BLaER1 treated with 17β-estradiol and CSF1 and Interleukin-3, amounts not matched to agents 10 nM and 100 nM (cell line): Measurements from ENCODE around the gene APLNR.

Experiments used
- H3K27ac ChIP-seq, 11 experiments: shearing (Covaris generic); formaldehyde crosslinking; 2 replicates each; pipeline ENCODE4 v1.8.1; 2022
- H3K27me3 ChIP-seq, 11 experiments: shearing (Covaris generic); formaldehyde crosslinking; 2 replicates each; pipeline ENCODE4 v1.8.1; 2022
- H3K36me3 ChIP-seq, 11 experiments: shearing (Covaris generic); formaldehyde crosslinking; 2 replicates each; pipeline ENCODE4 v1.8.1; 2022
- H3K4me1 ChIP-seq, 10 experiments: shearing (Covaris generic); formaldehyde crosslinking; 2 replicates each; pipeline ENCODE4 v1.8.1; 2022
- H3K4me2 ChIP-seq, 11 experiments: shearing (Covaris generic); formaldehyde crosslinking; 2 replicates each; pipeline ENCODE4 v1.8.1; 2022
- H3K4me3 ChIP-seq, 10 experiments: shearing (Covaris generic); formaldehyde crosslinking; 2 replicates each; pipeline ENCODE4 v1.8.1; 2022
- H3K9ac ChIP-seq, 11 experiments: shearing (Covaris generic); formaldehyde crosslinking; 2 replicates each; pipeline ENCODE4 v1.8.1; 2022
- H3K9me3 ChIP-seq, 11 experiments: shearing (Covaris generic); formaldehyde crosslinking; replicated peaks in 1 of 11; 2 replicates each; pipeline ENCODE4 v1.8.1; 2022
- H4K20me1 ChIP-seq, 11 experiments: shearing (Covaris generic); formaldehyde crosslinking; 2 replicates each; pipeline ENCODE4 v1.8.1; 2022
- Cebpa-rat ChIP-seq, 11 experiments: shearing (Covaris generic); IDR thresholded peaks; 2 replicates each; pipeline ENCODE4 v1.8.1; 2022

The APLNR gene

GRCh38 chr11:57230791-57231538 lies 6.1 kb downstream of the APLNR start:
- Histone ChIP-seq H3K4me3 (no peak overlapping the region), H3K27ac (no peak overlapping the region), H3K27me3 (peaks cover 0 to 81% (median 0%) of the 10 kb centered on the region in 11 experiments; a peak in 7 of 22 replicates), H4K20me1 (no peaks in the 10 kb centered on the region), H3K4me1 (peaks cover 0 to 10% (median 7%) of the 10 kb centered on the region in 10 experiments; a peak in 12 of 20 replicates), H3K36me3 (no peaks in the 10 kb centered on the region), H3K9me3 (peaks cover 0 to 3% (median 0%) of the 10 kb centered on the region in 11 experiments; a peak in 2 of 22 replicates), H3K4me2 (peak overlapping the region in 8 of 11 experiments; percentile 21 to 65 (median 47); a peak in 14 of 22 replicates), H3K9ac (no peak overlapping the region)
- no peak for TF ChIP-seq Cebpa-rat (IDR thresholded peaks at IDR 0.05)

DNA sequence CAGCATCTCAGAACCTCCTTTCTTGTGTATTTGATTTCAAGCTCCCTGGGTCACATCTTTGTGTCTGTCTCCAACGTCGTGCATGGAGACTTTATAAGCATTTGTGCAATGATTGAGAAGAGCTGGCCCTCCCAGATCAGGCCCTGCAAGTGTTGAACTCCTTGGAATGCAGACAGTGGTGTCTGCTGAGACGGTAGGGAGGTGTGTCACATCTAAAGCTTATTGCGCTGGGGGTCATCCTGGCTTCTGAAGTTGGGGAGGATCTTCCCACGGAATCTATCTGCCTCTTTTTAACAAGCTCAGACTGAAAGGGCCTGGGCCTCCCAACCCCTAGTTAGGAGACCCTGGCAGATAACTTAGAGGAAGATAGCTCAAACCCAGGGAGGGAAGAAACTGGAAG lies 6.7 kb downstream of the APLNR start:
- Histone ChIP-seq H3K4me1 (peaks cover 0 to 10% (median 7%) of the 10 kb centered on the region in 10 experiments; a peak in 12 of 20 replicates), H3K9me3 (0 out of 22 replicates have a peak, but pooled peaks cover 0 to 9% (median 0%) of the 10 kb centered on the region in 11 experiments), H3K4me2 (no peak overlapping the region), H3K4me3 (no peak overlapping the region), H3K27me3 (peaks cover 0 to 76% (median 0%) of the 10 kb centered on the region in 11 experiments; a peak in 7 of 22 replicates), H4K20me1 (no peaks in the 10 kb centered on the region), H3K36me3 (no peaks in the 10 kb centered on the region), H3K9ac (no peak overlapping the region), H3K27ac (no peak overlapping the region)
- TF ChIP-seq Cebpa-rat (IDR thresholded peaks at IDR 0.05), result no peak

GRCh38 chr11:57228600-57228999 lies 8.4 kb downstream of the APLNR start:
- Histone ChIP-seq H3K9me3 (0 out of 22 replicates have a peak, but pooled peaks cover 0 to 9% (median 0%) of the 10 kb centered on the region in 11 experiments), H3K36me3 (no peaks in the 10 kb centered on the region), H4K20me1 (no peaks in the 10 kb centered on the region), H3K9ac (no peak overlapping the region), H3K4me3 (no peak overlapping the region), H3K4me1 (peaks cover 0 to 10% (median 7%) of the 10 kb centered on the region in 10 experiments; a peak in 12 of 20 replicates), H3K27me3 (peaks cover 0 to 64% (median 0%) of the 10 kb centered on the region in 11 experiments; a peak in 7 of 22 replicates), H3K4me2 (no peak overlapping the region), H3K27ac (no peak overlapping the region)
- TF ChIP-seq Cebpa-rat (IDR thresholded peaks at IDR 0.05), result no peak

DNA sequence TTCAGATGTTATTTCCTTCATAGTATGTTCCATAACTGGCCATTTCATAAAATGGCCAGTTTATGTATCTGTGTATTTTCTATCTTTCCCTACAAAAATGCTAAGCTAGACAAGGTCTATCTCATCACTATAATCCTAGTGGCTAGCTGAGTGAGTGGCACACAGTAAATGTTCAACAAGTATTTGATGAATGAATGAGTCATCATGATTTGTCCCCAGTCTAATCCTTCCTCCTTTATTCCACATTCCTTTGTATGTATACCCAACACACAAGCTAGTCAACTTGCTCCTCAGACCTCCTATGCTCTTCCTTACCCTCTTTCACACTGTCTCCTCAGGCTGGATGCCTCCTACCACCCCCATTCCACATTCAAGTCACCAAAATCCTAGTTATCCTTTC lies 12.5 kb downstream of the APLNR start:
- Histone ChIP-seq H3K9me3 (0 out of 22 replicates have a peak, but pooled peaks cover 0 to 5% (median 0%) of the 10 kb centered on the region in 11 experiments), H4K20me1 (no peaks in the 10 kb centered on the region), H3K36me3 (no peaks in the 10 kb centered on the region), H3K9ac (no peak overlapping the region), H3K4me3 (no peak overlapping the region), H3K4me2 (no peak overlapping the region), H3K27me3 (peaks cover 0 to 35% (median 0%) of the 10 kb centered on the region in 11 experiments; a peak in 3 of 22 replicates), H3K27ac (no peak overlapping the region), H3K4me1 (peaks cover 12 to 34% (median 20%) of the 10 kb centered on the region in 10 experiments)
- TF ChIP-seq Cebpa-rat (IDR thresholded peaks at IDR 0.05), result no peak

DNA sequence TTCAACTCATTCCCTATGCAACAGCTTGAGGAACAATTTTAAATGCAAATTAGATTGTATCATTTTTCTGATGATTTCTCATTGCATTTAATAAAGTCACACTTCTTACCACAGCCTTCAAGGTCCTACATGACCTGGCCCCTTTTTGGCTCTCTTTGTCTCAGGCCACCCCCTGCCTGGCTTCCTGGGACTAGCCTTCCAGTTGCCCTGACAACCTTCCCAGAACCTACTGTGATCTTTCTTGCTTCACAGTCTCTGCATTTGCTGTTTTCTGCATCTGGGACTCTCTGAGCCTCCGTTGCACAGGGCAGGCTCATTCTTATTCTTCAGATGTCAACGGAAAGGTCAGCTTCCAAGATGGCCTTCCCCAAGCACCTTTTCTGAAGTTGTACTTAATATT lies 12.9 kb downstream of the APLNR start:
- Histone ChIP-seq H3K27ac (no peak overlapping the region), H3K9me3 (0 out of 22 replicates have a peak, but pooled peaks cover 0 to 5% (median 0%) of the 10 kb centered on the region in 11 experiments), H3K9ac (no peak overlapping the region), H3K4me2 (no peak overlapping the region), H3K27me3 (peaks cover 0 to 34% (median 0%) of the 10 kb centered on the region in 11 experiments; a peak in 3 of 22 replicates), H3K4me1 (peaks cover 12 to 39% (median 24%) of the 10 kb centered on the region in 10 experiments), H3K4me3 (no peak overlapping the region), H3K36me3 (no peaks in the 10 kb centered on the region), H4K20me1 (no peaks in the 10 kb centered on the region)
- TF ChIP-seq Cebpa-rat (IDR thresholded peaks at IDR 0.05), result no peak

DNA sequence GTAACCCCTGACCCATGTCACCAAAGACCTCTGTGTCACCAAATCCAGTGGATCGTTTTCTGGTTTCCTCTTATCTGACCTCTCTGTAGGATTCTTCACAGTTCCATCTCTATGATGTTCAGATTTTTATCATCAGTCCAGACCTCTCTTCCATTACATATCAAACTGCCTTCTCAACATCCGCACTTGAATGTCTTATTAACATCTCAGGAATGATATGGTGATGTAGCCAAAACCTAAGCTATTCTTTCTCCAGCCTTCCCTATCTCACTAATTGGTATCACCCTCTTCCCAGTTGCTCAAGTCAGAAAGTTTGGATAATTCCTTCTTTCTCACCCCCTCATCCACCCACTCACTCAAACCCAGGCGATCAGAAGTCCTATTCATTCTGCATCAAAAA lies 13.4 kb downstream of the APLNR start:
- Histone ChIP-seq H3K36me3 (no peaks in the 10 kb centered on the region), H3K27ac (no peak overlapping the region), H3K4me3 (no peak overlapping the region), H3K4me2 (no peak overlapping the region), H3K4me1 (peaks cover 12 to 44% (median 29%) of the 10 kb centered on the region in 10 experiments), H3K27me3 (peaks cover 0 to 30% (median 0%) of the 10 kb centered on the region in 11 experiments; a peak in 3 of 22 replicates), H3K9me3 (0 out of 22 replicates have a peak, but pooled peaks cover 0 to 5% (median 0%) of the 10 kb centered on the region in 11 experiments), H4K20me1 (no peaks in the 10 kb centered on the region), H3K9ac (no peak overlapping the region)
- no peak for TF ChIP-seq Cebpa-rat (IDR thresholded peaks at IDR 0.05)

- H3K27me3 ChIP-seq, result peaks cover 0 to 20% (median 0%) of the 10 kb centered on the region in 11 experiments; a peak in 2 of 22 replicates
- H3K4me3 ChIP-seq, result no peak overlapping the region
- no peaks in the 10 kb centered on the region for H4K20me1 ChIP-seq
- TF ChIP-seq Cebpa-rat (IDR thresholded peaks at IDR 0.05), result no peak
- peaks cover 12 to 51% (median 32%) of the 10 kb centered on the region in 10 experiments for H3K4me1 ChIP-seq
- no peak overlapping the region for H3K9ac ChIP-seq
- H3K36me3 ChIP-seq, result no peaks in the 10 kb centered on the region
- H3K4me2 ChIP-seq, result peak overlapping the region; percentile 51 to 82 (median 71)
- H3K27ac ChIP-seq, result no peak overlapping the region
- H3K9me3 ChIP-seq, result 0 out of 22 replicates have a peak, but pooled peaks cover 0 to 5% (median 0%) of the 10 kb centered on the region in 11 experiments
These were observed 14.8 kb downstream of the APLNR start for GRCh38 chr11:57222239-57222638.

DNA sequence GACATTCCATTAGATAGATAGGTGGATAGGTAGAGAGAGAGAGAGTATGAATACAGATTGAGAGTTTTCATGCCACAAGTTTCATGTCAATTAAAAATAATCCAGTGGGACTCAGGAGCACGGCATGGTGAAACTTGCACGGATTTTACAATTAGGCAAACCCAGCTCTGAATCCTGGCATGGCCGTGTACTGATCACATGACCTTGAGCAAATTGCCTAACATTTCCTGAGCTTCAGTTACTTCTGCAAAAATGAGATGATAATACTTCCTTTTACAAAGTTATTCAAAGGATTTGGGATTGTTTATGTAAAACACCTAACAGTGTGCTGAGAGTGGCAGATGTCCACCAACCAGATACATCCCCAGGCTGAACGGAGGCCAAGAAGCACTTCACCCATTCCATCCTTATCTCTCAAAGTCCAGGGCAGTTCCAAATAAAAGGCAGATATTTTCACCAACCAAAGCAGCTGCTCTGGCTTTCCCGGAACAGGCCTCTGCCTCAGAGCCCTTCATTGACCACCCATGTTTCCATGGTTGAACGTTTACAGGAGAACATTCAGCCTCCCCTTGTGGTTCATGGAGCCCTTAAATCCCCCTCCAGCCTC lies 17.9 kb downstream of the APLNR start:
- Histone ChIP-seq H3K27ac (peak overlapping the region in 8 of 11 experiments; percentile 10 to 75 (median 60); a peak in 13 of 22 replicates), H3K9me3 (no peaks in the 10 kb centered on the region), H3K4me3 (peak overlapping the region in 2 of 10 experiments; percentile 9 to 15; a peak in 2 of 20 replicates), H3K36me3 (no peaks in the 10 kb centered on the region), H3K27me3 (peaks cover 0 to 20% (median 0%) of the 10 kb centered on the region in 11 experiments; a peak in 2 of 22 replicates), H3K4me1 (peaks cover 12 to 70% (median 35%) of the 10 kb centered on the region in 10 experiments), H4K20me1 (no peaks in the 10 kb centered on the region), H3K9ac (peak overlapping the region in 1 of 11 experiments; percentile 47; a peak in 3 of 22 replicates), H3K4me2 (peak overlapping the region in 9 of 11 experiments; percentile 9 to 88 (median 76); a peak in 17 of 22 replicates)
- TF ChIP-seq Cebpa-rat (IDR thresholded peaks at IDR 0.05), result peak in 8 of 11 experiments; percentile 9 to 78 (median 61); a peak in 9 of 22 replicates
